Cardiac septum (tissue), 1 donor: ENCODE results near the gene SCAANT1. TPM values are rescaled to one million over a fixed set of nuclear protein-coding genes. Genes with fewer than 3 reads are reported as not detected.

ENCODE experiments used
- DNase-seq: peaks from one replicate; pipeline ENCODE4 v3.0.0-alpha.2; 2020; ENCODE audit warnings: low spot score
- intact Hi-C: fragments of 100-400 bp; cut with DNase I; formaldehyde crosslinking; loops from one replicate; pipeline ENCODE4 v1.14.0; 2022
- total RNA-seq: library from RNA; stranded (reverse); fragmentation: NEBNext Ultra II Directional; extraction: Animal tissue kit (Norgen Biotek cat#: 25700); gene quantifications from one replicate; pipeline ENCODE4 v1.2.1, GENCODE V29; 2021
- donor health status: DM: no; HTN: no; CAD: no.

Gene SCAANT1
- total RNA-seq, 1 donor from 2014 or later: not detected

DNA sequence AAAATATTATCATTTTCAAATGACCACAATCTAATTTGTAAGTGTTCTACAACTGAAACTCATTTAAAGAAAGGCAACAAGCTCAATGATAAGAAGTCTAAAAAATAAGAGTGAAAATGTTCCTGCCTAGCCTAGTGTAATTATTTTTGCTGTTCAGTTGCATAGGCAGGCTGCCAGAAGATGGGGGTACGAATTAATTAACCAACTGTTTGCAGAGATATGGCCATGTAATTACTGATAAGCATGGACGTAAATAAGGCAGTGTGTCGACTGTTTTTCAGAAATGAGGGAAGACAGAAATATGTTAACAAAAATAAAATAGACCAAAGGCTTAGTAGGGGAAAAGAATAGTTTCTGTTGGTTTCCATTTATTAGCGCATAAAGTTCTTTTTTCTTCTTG lies 24.7 kb upstream of the SCAANT1 start:
- no peak for DNase-seq
- intact Hi-C loops: no loop called here

DNA sequence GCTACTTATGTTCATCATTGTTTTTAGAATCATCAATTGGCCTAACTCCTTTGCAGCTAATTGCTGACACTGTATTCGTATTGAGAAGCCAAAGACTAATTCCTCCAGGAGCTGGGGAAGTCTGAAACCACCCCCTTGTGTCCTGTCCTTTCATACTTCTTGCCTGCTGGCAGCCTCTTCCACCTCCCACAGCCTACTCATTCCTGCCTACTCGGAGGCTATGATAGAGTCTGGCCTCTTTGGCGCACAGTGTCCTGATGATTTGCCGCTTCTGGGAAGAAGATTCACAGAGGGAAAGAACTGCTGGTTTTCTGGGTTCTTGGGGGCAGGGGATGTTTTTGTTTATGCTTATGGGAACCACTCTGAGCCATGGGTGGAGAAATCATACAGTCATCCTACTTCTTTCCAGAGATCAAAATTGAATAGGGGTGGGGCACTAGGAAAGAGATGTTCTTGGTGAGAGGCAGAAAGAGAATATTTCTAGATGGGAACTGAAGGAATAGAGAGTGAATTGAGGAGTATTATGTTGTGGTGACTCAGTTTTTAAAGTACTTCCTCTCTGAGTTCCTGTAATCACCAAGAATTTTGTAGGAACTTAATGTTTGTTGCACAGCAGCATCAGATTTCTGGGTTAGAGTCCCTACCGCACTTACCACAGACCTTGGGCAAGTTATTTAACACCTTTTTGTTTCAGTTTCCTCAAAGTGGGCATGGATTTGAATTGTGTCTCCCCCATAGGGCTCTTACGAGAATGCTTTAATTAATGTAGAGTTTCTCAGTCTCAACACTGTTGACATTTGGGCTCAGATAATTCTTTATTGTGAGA lies 22.1 kb upstream of the SCAANT1 start:
- intact Hi-C loops: no loop called here
- no peak for DNase-seq

DNA sequence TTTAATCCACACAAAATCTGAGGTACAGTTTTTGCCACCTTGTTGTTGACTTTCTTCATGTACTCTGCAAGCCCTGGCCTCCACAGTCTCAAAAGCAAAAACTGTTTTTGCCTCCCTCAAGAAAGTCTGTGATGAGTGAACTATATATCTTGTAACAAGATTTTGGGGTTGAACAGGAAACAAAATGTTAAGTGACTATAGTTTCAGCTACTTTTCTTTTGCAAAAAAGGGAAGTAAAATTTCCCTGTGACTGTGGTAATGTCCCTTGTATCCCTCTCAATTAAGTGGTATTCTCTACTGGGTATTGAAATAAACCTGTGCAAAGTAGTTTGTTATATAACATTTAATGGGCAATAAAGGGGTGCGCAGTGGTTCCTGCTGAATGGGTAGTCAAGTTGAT lies 21.3 kb upstream of the SCAANT1 start:
- intact Hi-C loops: no loop called here
- DNase-seq: no peak

- intact Hi-C loops: no loop called here
- no peak for DNase-seq
Observed at GRCh38 chr3:63932509-63933212, 20.5 kb upstream of the SCAANT1 start.

DNA sequence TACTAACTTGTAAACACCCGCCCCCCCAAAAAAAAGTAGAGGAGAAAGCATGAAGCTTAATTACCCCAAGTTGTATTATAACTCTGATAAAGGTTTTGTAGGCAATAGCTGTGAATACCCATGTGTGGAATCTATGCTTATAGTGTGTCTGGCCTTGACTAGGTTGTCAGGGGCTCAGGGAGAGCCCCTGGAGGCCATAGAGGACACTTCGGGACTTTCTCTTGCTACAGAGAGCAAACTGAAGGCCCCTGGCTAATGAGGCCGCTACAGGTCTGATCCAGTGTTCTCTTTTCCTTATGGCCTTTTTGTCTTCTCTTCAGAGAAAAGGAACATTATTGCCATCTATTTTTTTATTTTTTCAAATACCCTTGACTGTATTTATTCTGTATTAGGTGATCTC lies 19.1 kb upstream of the SCAANT1 start:
- intact Hi-C loops: no loop called here
- DNase-seq: no peak

GRCh38 chr3:63927422-63928280 lies 15.5 kb upstream of the SCAANT1 start:
- DNase-seq: no peak
- intact Hi-C loops: no loop called here

DNA sequence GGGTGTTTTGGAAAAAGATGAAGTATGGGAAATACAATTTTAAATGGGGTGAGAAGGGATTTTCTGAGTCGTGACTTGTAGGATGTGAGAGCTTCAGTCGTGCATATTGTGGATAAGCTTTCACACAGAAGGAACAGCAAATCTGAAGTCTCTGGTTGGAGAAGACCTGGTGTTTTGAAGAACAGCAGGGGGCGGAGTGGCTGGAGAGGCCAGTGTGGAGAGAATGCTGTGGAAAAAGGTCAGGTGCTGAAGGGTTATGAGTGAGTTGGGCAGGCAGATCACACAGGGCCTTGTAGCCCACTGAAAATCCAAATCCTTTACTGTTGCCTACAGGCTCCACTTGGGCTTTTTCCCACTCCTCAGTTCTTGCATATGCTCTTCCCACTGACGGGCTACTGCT lies 14.1 kb upstream of the SCAANT1 start:
- DNase-seq: no peak
- intact Hi-C loops: no loop called here

GRCh38 chr3:63922491-63923199 lies 10.5 kb upstream of the SCAANT1 start:
- intact Hi-C loops: no loop called here
- no peak for DNase-seq

DNA sequence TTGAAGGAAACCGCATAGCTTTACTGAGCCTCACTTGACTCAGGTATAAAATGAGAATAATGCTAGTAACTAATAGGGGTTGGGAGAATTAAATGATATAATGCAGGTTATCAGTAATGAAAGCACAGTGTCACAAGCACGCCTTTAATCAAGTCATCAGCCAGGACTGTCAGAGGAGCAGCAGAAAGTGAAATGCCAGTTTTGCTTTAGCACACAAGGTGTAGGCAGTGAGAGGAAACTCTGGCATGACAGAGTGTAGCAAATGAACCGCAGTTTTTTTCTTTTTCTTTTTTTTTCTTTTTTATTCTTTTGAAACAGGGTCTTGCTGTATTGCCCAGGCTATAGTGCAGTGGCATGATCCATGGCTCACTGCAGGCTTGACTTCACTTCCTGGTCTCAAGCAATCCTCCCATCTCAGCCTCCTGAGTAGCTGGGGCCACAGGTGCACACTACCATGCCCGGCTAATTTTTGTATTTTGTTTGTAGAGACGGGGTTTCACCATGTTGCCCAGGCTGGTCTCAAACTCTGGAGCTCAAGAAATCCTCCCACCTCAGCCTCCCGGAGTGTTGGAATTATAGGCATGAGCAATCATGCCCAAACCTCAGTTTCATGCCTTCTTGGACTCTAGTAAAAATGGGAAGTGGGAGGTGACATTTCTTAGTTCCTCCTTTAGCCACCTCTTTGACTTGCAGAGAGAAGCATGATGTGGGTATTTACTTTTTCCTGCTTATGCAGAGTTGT lies 9.7 kb upstream of the SCAANT1 start:
- intact Hi-C loops: no loop called here
- DNase-seq: no peak

- intact Hi-C loops: no loop called here
- no peak for DNase-seq
Observed at GRCh38 chr3:63920001-63920400, 7.8 kb upstream of the SCAANT1 start.

DNA sequence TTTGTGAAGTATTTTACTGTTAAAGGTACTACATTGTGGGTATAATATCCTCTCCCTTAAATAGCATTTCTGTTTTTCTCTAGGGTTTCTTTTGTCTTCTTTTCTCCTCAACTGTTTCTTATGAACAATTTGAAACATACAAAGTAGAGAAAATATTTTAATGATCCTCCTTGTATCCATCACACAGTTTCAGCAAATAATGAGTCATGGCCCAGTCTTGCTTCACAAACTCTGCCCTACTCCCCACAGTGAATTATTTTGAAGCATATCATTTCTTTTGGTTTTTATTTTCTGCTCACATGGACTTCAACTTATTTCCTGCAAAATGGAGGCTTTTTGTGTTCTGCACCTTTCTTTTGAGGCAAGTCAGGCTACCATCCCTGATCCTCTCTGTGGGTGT lies 6.1 kb upstream of the SCAANT1 start:
- DNase-seq: no peak
- intact Hi-C loops: no loop called here

DNA sequence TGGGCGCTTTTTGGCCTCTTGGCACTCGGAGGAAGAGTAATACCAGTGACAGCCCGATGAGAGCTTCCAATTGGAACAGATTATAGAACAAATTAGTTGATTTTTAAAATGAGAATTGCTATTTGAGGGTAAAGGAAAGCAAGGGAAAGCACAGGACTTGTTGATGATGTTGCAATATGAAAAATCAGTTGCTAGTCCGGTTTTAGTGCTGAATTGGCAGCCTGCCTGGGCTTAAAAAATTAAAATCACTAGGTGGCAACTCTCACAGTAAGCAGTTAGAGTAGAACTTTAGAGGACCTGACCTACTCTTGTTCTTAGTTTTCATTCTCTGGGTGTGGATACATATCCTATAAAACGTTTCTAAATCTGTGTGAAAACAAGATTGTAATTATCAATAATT lies 2.1 kb upstream of the SCAANT1 start:
- DNase-seq: no peak
- intact Hi-C loops: loop anchor here (5.0 kb wide), 2 partner anchors 48 to 78 kb away; no protein-coding TSS in a partner anchor

DNA sequence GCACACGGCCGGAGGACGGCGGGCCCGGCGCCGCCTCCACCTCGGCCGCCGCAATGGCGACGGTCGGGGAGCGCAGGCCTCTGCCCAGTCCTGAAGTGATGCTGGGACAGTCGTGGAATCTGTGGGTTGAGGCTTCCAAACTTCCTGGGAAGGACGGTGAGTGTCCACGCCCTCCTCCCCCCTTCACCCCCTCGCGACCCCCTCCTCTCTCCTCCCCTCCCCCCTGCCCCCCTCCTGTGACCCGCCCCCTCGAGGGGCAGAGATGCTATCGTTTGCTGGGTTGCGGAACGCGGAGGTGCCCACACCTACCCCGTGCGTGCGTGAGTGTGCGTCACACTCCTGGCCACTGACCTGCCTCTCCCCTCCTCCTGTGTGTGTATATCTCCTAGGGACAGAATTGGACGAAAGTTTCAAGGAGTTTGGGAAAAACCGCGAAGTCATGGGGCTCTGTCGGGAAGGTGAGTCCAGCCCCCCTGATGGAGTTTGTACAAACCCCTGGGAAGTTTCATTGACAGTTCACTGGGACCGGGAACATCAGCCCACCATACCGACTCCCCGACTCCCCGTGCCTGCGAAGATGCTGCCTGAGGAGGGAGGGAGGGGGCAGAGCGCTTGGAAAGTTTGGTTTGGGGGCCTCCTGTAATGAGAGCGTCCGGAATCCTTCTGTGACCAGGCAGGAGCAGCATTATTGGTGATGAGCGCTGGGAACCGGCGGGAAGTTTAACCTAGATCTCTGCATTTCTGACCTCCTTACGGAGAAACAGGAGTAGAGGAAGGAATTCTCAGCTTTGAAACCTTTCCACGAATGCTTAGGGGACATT lies 795 bp upstream of the SCAANT1 start:
- intact Hi-C loops: loop anchor here (1.0 to 5.0 kb wide), 3 partner anchors 49 to 79 kb away; no protein-coding TSS in a partner anchor
- DNase-seq: no peak

DNA sequence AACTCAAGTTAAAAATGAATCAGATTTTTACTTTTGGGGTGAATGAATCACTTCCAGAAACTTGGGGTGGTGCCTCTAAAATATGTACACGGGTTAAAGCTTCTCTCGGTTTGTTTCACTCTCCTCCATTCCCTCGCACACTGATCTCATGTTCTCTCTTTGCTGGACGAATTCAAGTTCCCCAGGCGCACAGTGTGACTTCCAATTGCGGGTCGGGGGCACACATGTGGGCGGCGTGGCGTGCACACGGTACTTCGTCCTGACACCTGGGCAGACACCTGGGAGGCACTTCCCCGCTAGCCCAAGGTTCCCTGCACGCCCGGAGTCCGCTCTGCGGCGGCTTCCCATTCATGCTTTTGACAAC lies 692 bp downstream of the SCAANT1 start:
- intact Hi-C loops: loop anchor here (5.0 kb wide), 2 partner anchors 51 to 81 kb away; no protein-coding TSS in a partner anchor
- DNase-seq: no peak

GRCh38 chr3:63910891-63911290 lies 1.3 kb downstream of the SCAANT1 start:
- intact Hi-C loops: loop anchor here (5.0 kb wide), 2 partner anchors 51 to 81 kb away; no protein-coding TSS in a partner anchor

DNA sequence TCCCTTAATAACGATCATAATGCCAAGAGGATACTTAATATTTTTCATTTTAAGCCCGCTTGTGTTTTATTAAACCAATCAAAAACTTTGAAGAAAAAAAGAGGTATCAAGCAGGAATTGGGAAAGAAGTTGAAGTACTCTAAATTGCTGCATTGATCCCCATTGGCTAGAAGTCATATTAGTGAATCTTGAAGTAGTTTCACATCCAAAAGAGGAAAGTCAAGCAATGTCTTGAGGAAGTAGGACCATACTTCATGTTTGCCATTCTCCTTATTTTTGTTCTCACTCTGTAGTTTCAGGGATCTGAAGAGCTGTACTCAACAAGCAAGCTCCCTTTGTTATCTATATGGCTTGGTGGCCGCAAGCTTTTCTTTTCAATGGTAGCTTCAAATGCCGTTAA lies 2.2 kb downstream of the SCAANT1 start:
- DNase-seq: no peak
- intact Hi-C loops: loop anchor here (5.0 kb wide), 2 partner anchors 52 to 82 kb away; no protein-coding TSS in a partner anchor

More at GRCh38 chr3:63910891-63911290, 1.3 kb downstream of the SCAANT1 start:
- no peak for DNase-seq

- no peak for DNase-seq
- intact Hi-C loops: no loop called here
Observed at GRCh38 chr3:63909431-63909830, 2.8 kb downstream of the SCAANT1 start.

GRCh38 chr3:63908776-63909175 lies 3.4 kb downstream of the SCAANT1 start:
- DNase-seq: no peak
- intact Hi-C loops: no loop called here
